Chondrocyte (in vitro differentiated cells): Measurements from ENCODE around the gene CEP83. TPM values are rescaled to one million over a fixed set of nuclear protein-coding genes. Genes with fewer than 3 reads are reported as not detected.

ENCODE experiments used
- DNase-seq: peaks from one replicate; pipeline ENCODE4 v3.0.0; 2021; ENCODE audit warnings: mixed read lengths, low spot score
- H3K27ac Mint-ChIP-seq: one replicate; pipeline ENCODE4 v1.8.0; 2021; ENCODE audit warnings: mild to moderate bottlenecking, moderate library complexity, mixed read lengths; ENCODE audit not compliant: unreplicated experiment
- H3K27me3 Mint-ChIP-seq: 2 replicates; pipeline ENCODE4 v1.8.0; 2021; ENCODE audit warnings: low read depth, mixed read lengths
- H3K36me3 Mint-ChIP-seq: 2 replicates; pipeline ENCODE4 v1.8.0; 2021; ENCODE audit warnings: low read depth, mixed read lengths
- H3K4me1 Mint-ChIP-seq: 2 replicates; pipeline ENCODE4 v1.8.0; 2021; ENCODE audit warnings: low read depth, mild to moderate bottlenecking, mixed read lengths
- H3K4me3 Mint-ChIP-seq: one replicate; pipeline ENCODE4 v1.8.0; 2021; ENCODE audit warnings: mild to moderate bottlenecking, moderate library complexity, mixed read lengths; ENCODE audit not compliant: unreplicated experiment
- H3K9me3 Mint-ChIP-seq: 2 replicates; pipeline ENCODE4 v1.8.0; 2021; ENCODE audit warnings: low read depth, mixed read lengths
- total RNA-seq: library from RNA; stranded (reverse); gene quantifications from 3 replicates; pipeline ENCODE4 v1.2.1, GENCODE V29; 2021
- TF ChIP-seq, protein P1 (sequence below): fragments of 200-600 bp; sonication (generic); IDR thresholded peaks from 2 replicates; pipeline ENCODE4 v1.5.0; 2021; ENCODE audit warnings: antibody characterized with exemption, mild to moderate bottlenecking, moderate library complexity

CEP83 gene
- total RNA-seq, 1 donor from 2014 or later: 8.0 TPM

DNA sequence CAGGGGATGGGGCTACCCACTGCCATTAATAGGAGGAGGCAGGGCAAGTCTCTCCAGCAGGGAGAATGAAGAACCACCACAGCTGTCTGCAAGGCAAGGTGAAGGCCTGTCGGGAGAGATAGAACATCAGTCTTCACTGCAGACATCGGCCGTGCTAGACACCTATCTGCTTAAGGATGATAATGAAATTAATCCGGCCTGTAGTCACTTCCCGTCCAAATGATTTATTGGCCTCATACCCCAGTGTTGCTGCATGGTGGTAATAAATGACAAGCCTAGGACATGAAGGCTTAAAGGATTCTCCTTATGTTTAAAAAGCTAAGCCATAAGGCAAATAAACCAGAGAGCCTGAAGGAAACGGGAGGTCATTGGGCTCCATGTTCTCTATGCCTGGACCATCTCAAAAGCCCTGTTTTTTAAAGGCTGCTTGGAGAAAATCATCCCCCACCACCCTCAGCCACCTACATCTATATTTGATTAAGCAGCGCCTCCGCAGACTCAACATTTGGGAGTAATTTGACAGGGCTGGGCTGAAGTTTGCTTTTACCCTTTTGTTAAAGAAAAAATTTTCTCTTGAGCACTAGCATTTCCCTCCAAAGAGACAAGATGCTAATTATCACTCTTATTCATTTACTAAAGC lies 173.6 kb downstream of the CEP83 start:
- H3K4me1 Mint-ChIP-seq: peaks cover 16% of the 10 kb centered on the region
- H3K36me3 Mint-ChIP-seq: peaks cover 2% of the 10 kb centered on the region
- TF ChIP-seq, protein P1, sequence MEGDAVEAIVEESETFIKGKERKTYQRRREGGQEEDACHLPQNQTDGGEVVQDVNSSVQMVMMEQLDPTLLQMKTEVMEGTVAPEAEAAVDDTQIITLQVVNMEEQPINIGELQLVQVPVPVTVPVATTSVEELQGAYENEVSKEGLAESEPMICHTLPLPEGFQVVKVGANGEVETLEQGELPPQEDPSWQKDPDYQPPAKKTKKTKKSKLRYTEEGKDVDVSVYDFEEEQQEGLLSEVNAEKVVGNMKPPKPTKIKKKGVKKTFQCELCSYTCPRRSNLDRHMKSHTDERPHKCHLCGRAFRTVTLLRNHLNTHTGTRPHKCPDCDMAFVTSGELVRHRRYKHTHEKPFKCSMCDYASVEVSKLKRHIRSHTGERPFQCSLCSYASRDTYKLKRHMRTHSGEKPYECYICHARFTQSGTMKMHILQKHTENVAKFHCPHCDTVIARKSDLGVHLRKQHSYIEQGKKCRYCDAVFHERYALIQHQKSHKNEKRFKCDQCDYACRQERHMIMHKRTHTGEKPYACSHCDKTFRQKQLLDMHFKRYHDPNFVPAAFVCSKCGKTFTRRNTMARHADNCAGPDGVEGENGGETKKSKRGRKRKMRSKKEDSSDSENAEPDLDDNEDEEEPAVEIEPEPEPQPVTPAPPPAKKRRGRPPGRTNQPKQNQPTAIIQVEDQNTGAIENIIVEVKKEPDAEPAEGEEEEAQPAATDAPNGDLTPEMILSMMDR: no peak
- H3K9me3 Mint-ChIP-seq: no peaks in the 10 kb centered on the region
- no peak for DNase-seq
- peaks cover 11% of the 10 kb centered on the region for H3K27me3 Mint-ChIP-seq
- H3K4me3 Mint-ChIP-seq: no peak overlapping the region
- H3K27ac Mint-ChIP-seq: no peak overlapping the region

DNA sequence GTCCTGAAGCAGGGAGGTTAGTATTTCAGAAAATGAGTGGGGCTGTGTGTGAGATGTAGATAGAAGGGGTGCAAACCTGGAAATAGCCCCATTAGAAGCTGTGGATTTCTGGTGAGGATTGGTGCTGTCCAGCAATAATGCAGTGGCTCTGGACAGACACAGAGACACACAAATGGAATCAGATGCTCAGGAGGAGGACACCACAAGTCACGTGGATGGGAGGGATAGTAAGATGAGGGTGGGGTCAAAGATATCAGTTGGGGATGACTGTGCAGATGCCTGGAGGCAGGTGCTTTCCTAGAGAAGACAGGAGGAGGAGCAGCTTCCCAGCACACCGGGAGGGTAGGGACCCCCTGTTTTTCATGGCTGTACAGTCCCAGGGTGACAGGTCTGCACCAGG lies 174.8 kb downstream of the CEP83 start:
- no peak overlapping the region for H3K27ac Mint-ChIP-seq
- H3K4me1 Mint-ChIP-seq: peaks cover 9% of the 10 kb centered on the region
- no peaks in the 10 kb centered on the region for H3K9me3 Mint-ChIP-seq
- DNase-seq: no peak
- H3K27me3 Mint-ChIP-seq: peaks cover 11% of the 10 kb centered on the region
- TF ChIP-seq, protein P1: no peak
- H3K36me3 Mint-ChIP-seq: peaks cover 2% of the 10 kb centered on the region
- no peak overlapping the region for H3K4me3 Mint-ChIP-seq

DNA sequence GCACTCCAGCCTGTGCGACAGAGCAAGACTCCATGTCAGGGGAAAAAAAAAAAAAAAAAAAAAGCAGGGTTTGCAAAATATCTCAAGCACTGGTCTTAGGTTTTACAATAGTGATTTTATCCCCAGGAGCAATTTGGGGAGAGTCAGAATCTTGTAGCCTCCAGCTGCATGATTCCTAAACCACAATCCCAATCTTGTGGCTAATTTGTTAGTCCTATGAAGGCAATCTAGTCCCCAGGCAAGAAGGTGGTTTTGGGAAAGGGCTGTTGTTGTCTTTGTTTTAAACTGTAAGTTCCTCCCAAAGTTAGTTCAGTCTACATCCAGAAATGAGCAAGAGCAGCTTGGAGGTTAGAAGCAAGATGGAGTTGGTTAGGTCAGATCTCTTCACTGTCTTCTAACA lies 175.6 kb downstream of the CEP83 start:
- H3K4me3 Mint-ChIP-seq: no peak overlapping the region
- TF ChIP-seq, protein P1: no peak
- no peaks in the 10 kb centered on the region for H3K9me3 Mint-ChIP-seq
- H3K36me3 Mint-ChIP-seq: peaks cover 2% of the 10 kb centered on the region
- no peak overlapping the region for H3K27ac Mint-ChIP-seq
- H3K4me1 Mint-ChIP-seq: peaks cover under 1% of the 10 kb centered on the region
- no peak for DNase-seq
- H3K27me3 Mint-ChIP-seq: peaks cover 11% of the 10 kb centered on the region

DNA sequence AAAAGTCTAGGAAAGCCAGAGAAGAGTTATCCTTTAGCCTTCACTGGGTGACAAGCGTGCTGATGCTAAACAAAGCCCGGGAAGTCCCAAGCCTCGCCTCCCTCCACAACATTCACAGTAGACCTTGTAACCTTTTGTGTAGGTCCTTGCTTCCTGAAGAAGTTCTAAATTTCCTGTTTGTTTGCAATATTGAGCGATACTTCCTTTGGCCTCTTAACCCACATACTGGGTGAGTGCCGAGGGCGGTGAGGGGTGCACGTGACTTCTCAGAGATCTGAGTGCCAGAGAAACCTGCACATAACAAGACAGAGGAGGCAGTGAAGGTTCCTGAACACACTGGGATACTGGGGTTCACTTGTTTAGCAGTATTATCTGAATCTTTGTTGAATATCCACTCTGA lies 177.0 kb downstream of the CEP83 start:
- Mint-ChIP-seq H3K36me3 (peaks cover 2% of the 10 kb centered on the region), H3K27me3 (peaks cover 11% of the 10 kb centered on the region), H3K4me1 (no peaks in the 10 kb centered on the region), H3K4me3 (no peak overlapping the region), H3K27ac (no peak overlapping the region), H3K9me3 (no peaks in the 10 kb centered on the region)
- DNase-seq: no peak
- TF ChIP-seq, protein P1: no peak

DNA sequence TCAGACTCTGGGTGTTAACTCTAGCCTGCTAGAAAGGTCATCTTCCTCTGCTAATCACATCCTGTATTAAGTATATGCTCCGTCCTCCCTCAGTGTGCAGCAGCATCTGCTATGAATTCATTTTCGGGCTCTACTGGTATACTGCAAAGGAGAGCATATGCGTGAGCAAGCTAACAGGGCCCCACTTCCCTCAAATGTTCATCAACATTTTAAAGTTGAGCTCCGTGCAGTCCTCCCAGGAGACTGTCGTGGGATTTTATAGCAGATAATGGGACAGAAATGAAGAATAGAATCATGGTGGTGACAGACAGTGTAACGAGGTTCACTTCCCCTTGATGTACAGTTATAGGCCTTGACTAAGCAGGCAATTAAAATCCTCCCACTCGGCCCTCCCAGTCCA lies 179.6 kb downstream of the CEP83 start:
- Mint-ChIP-seq H3K9me3 (no peaks in the 10 kb centered on the region), H3K4me1 (no peaks in the 10 kb centered on the region), H3K4me3 (no peak overlapping the region), H3K27me3 (peaks cover 11% of the 10 kb centered on the region), H3K36me3 (peaks cover 2% of the 10 kb centered on the region), H3K27ac (no peak overlapping the region)
- TF ChIP-seq, protein P1: no peak
- DNase-seq: no peak
